NK-92 treated with Interleukin-12 subunit alpha and Interleukin-12 subunit beta, amount 100 ng/mL, for 24 hours (cell line): ENCODE results near the gene OSBPL8.
"Not testable (repeated sequence)": the region's sequence is repeated elsewhere in the genome, so short reads cannot be mapped to it uniquely, and the experiment has no call there.

Experiments
- DNase-seq: peaks from one replicate; lab custom pipeline; 2025; lab: John Stamatoyannopoulos, UW

The OSBPL8 gene

DNA sequence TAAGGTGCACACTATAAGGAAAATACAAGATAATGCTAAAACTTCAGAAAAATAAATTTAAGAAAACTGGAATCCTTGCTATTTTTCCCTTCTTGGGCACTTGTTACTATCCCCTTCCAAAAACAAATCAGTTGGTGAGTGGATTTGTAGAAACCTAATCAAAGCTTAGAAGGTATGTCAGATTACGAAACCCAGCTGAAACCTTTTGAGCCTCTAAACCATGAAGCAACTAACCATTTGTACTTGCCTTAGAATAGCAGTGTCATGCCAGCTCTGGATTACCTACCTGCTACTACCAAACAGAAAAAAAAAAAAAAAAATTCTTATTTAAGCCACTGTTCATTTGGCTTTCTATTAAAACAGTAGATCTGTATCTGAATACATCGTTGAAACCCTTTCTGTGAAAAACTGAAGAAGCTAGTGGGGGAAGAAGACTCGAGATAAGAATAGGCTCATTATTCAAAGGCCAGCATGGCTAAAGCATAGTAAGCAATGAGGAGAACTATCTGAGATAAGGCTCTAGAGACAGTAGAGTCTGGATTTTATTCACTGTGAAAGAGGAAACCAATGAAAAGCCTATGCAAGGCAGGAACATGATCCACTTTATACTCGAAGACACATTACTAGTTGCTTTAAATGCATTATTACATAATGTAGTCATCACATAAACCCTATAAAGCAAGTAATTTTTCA, 30.2 kb downstream of the OSBPL8 start:
- no peak for DNase-seq

GRCh38 chr12:76523408-76523807, 36.2 kb downstream of the OSBPL8 start:
- no peak for DNase-seq

GRCh38 chr12:76520348-76520747, 39.2 kb downstream of the OSBPL8 start:
- DNase-seq, result no peak

DNA sequence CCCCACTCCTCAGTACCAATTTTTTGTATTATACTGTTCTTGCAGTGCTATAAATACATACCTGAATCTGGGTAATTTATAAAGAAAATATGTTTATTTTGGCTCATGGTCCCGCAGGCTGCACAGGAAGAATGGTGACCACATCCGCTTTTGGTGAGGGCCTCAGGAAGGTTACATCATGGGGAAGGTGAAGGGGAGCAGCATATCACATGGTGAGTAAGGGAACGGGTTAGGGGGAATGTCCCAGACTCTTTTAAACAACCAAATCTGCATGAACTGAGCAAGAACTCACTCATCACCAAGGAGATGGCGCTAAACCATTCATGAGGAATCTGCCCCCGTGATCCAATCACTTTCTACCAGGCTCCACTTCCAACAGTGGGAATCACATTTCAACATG, 40.0 kb downstream of the OSBPL8 start:
- DNase-seq, result no peak

DNA sequence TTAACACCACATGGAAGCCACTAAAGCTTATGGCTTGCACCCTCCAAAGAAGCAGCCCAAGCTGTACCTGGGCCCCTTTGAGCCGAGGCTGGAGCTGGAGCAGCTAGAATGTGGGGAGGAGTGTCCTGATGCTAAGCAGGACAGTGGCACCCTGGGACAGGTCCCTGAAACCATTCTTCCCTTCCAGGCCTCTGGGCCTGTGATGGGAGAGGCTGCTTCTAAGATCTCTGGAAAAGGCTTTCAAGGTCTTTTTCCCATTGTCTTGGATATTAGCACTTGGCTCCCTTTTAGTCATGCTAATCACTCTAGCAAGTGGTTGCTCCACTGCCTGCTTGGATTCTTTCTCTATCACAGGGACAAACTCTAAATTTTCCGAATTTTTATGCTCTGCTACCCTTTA, 40.9 kb downstream of the OSBPL8 start:
- DNase-seq, result no peak

DNA sequence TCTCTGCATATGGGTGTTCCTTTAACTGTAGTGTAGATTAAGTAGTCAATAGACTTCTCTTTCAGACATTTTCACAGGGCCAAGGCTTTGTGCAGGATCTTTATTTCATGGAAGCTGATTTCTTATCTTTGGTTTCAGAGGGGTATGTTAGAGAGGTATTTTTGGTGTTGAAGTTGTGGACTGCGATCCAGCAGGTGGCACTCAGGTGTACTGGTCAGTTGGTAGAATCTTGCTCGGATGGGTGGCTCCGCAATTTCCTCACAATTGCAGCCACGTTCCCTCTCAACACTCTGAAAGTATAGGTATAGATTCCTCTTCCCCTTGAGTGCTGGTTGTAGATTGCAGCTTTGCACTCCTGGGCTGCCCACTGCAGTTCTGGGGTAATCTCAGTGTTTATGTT, 44.3 kb downstream of the OSBPL8 start:
- DNase-seq, result no peak

- DNase-seq, result not testable (repeated sequence)
Measured at GRCh38 chr12:76511116-76511716, 48.4 kb downstream of the OSBPL8 start.

GRCh38 chr12:76508128-76508980, 51.2 kb downstream of the OSBPL8 start:
- no peak for DNase-seq

DNA sequence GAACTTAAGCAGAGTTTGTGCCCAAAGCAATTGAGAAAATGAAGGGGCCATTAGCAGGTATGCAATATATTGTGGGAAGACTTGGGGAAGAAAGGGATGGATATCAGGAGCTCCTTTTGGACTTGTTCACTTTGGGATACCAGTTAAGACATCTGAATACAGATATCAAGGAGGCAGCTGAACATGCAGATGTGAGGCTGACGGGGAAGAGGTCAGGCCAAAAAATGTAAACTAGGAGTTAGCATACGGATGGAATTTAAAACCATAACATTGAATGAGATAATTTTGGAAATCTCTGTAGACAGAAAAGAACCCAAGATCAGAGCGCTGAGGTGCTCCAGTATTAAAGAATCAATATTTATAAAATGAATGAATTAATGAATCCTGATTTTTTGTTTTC, 53.4 kb downstream of the OSBPL8 start:
- DNase-seq, result no peak

- DNase-seq, result no peak
Measured at GRCh38 chr12:76505050-76505449, 54.5 kb downstream of the OSBPL8 start.

DNA sequence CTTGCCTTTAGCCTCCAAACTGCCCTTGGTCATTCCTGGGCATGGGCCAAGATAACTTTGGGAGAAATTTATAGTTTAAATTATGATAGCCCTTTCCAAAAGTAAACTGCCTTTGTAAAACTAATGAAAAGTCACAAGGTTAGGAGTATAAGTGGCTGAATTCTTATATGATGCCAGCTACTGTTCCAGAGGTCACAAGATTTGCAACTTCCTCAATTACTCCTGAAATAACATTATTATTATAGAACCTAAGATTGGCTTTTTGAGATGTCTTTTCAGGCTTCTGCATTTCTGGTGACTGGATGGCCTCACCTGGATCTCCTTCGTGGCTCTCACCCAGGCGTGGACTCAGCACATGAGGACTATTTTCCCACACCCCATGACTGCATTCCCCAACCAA, 55.0 kb downstream of the OSBPL8 start:
- no peak for DNase-seq

DNA sequence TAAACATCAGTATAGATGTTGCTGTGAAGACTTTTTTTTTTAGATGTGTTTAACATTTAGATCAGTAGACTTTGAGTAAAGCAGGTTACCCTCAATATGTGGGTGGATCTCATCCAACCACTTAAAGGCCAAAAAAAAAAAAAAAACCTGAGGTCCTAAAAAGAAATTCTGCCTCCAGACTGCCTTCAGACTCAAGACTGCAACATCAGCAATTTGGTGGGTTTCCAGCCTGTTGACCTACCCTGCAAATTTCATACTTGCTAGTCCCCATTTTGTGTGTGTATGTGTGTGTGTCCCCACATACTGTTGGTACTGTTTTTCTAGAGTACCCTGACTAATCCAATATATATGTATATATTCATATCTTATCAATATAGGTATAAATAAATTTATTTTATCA, 55.6 kb downstream of the OSBPL8 start:
- no peak for DNase-seq

DNA sequence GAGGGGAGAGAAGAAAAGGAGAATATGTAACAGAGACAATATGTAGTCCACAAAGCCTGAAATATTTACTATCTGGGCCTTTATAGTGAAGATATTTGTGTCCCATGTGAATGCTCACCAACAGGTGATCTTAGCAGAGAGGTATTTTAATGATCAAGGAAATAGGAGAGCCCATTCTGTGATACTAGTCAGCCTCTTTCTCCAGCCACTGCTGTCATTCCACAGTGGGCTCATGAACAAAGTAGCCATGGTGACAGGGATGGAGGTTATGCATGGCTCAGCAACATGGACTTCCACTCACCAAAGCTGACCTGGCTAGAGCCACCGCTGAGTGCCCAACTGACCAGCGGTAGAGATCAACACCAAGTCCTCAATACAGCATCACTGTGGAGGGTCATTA, 58.2 kb downstream of the OSBPL8 start:
- DNase-seq, result no peak

DNA sequence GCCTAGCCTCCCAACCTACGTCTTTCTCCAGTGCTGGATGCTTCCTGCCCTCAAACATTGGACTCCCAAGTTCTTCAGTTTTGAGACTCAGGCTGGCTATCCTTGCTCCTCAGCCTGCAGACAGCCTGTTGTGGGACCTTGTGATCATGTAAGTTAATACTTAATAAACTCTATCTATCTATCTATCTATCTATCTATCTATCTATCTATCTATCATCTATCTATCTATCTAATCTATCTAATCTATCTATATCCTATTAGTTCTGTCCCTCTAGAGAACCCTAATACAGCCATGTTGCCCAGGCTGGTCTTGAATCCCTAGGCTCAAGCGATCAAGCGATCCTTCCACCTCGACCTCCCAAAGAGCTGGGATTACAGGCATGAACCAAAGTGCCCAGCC, 60.4 kb downstream of the OSBPL8 start:
- not testable (repeated sequence) for DNase-seq

- no peak for DNase-seq
Measured at GRCh38 chr12:76495556-76495955, 64.0 kb downstream of the OSBPL8 start.

GRCh38 chr12:76491292-76491691, 68.3 kb downstream of the OSBPL8 start:
- DNase-seq, result no peak

GRCh38 chr12:76490763-76491162, 68.8 kb downstream of the OSBPL8 start:
- DNase-seq, result no peak

DNA sequence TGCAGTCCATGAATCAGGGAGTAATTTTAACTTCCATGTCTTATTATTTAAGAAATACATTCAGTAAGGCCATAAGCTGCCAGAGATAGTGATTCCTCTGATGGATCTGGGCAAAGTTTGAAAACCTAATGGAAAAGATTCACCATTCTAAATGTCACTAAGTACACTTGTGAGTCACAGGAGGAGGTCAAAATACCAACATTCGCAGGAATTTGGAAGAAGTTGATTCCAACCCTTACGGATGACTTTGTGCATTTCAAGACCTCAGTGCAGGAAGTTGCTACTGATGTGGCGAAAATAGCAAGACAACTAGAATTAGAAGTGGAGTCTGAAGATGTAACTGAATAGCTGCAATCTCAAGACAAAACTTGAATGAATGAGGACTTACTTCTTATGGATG, 69.8 kb downstream of the OSBPL8 start:
- no peak for DNase-seq

- DNase-seq, result no peak
Measured at GRCh38 chr12:76486011-76486410, 73.6 kb downstream of the OSBPL8 start.

- DNase-seq, result no peak
Measured at GRCh38 chr12:76480796-76481195, 78.8 kb downstream of the OSBPL8 start.

DNA sequence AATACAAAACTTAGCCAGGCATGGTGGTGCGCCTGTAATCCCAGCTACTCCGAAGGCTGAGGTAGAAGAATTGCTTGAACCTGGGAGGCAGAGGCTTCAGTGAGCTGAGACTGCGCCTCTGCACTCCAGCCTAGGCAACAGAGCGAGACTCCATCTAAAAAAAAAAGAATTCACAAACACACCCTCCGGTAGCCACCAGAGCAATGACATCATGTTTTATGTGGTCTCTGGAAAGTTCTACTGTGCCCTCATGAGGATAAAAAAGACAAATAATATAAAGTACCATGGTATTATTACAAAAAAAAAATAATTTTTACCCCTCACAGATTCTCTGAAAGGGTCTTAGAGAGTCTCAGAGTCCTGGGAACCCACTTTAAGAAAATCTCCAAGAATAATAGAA, 81.5 kb downstream of the OSBPL8 start:
- DNase-seq, result no peak

GRCh38 chr12:76472862-76473261, 86.7 kb downstream of the OSBPL8 start:
- DNase-seq, result not testable (repeated sequence)

GRCh38 chr12:76471579-76471978, 88.0 kb downstream of the OSBPL8 start:
- no peak for DNase-seq
